ENCODE measurements around the gene ZNF587B. TPM values are rescaled to one million over a fixed set of nuclear protein-coding genes. Genes with fewer than 3 reads are reported as not detected.
A peak's percentile ranks its signal among the peaks of the same experiment; 100 is the strongest.
"Not testable (repeated sequence)": the region's sequence is repeated elsewhere in the genome, so short reads cannot be mapped to it uniquely, and the experiment has no call there.

The ZNF587B gene
- total RNA-seq (2014; rRNA removed; shearing (Covaris generic)) = 7.6 and 12.5 TPM in 2 replicates
- polyA plus RNA-seq (2014; cell fraction: nucleus; rRNA removed) = 22.3 and 27.4 TPM in 2 replicates

- no peak for DNase-seq (ENCODE audit: extremely low read depth, low read depth)
These were observed at the start of gene ZNF587B for GRCh38 chr19:57830071-57830602. Gene ZNF587B (plus strand): TSS chr19:57830299. CDS start chr19:57830529, 230 bp downstream.

DNA sequence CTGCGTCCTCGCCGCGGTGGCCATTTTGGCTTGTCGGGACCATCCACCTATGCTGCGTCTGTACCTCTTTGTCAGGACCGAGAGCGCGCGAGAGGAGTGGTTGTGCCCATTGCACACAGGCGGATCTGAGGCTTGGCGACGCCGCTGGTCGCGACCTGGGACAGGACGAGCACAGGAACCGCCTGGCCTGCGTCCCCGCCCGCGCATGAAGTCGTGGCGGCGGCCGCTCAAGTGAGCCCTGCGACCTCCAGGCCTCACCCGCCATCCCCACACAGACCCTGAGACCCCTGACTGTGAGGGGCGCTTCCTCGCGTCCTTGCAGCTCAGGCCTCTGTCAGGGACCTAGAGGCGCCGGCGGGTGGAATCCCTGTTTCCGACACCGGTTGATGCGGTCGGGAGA is 43.8 kb upstream of the ZNF587B start:
- DNase-seq (ENCODE audit: extremely low read depth, low read depth) = no peak

GRCh38 chr19:57786906-57787305 is 43.2 kb upstream of the ZNF587B start:
- no peak for DNase-seq (ENCODE audit: extremely low read depth, low read depth)

DNA sequence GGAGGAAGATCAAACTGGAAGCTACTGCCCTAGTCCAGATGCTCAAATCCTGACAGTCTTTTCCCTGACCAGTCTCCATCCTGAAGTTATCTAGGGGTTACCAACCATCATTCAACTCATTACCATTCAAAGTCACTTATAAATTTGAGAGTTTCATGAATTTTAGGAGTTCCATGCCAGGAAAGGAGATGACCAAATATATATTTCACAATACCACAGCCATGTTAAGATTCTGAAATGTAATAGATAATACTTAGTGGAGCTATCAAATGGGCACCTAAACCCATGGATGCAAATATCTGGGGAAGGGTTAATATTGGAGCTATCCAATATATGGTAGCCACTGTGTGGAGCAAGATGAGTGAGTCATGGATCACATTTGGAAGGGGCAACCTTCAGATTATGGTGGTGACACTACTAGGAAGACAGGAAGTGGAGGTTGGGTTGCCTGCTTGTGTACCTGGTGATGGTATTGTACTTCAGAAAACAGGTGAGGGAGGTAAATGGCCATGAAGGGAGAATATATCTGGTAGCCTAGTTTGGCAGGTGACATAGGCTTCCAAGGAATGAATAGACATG is 41.9 kb upstream of the ZNF587B start:
- DNase-seq (ENCODE audit: extremely low read depth, low read depth) = no peak

- DNase-seq (ENCODE audit: extremely low read depth, low read depth) = no peak
These were observed 40.8 kb upstream of the ZNF587B start for GRCh38 chr19:57789288-57789687.

DNA sequence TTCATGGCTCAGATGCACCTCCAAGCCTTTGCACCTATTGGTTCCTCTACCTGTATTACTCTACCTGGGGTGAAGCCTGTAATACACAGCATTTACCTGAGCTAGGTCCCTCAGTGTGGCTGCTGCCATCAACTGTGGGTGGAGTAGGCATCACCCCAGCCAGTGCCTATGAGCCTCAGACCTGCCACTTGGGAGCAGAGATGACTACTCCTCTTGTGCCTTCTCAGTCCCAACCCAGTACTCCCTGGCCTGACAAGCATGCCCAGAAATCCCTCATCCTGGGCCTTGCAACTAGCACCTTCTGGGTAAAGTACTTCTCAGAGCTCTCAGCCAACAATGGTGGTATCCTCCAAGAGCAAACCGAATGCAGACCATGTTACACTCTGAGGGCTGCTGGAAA is 33.5 kb upstream of the ZNF587B start:
- DNase-seq (ENCODE audit: extremely low read depth, low read depth) = not testable (repeated sequence)

- DNase-seq (ENCODE audit: extremely low read depth, low read depth) = no peak
These were observed 29.4 kb upstream of the ZNF587B start for GRCh38 chr19:57800696-57801095.

DNA sequence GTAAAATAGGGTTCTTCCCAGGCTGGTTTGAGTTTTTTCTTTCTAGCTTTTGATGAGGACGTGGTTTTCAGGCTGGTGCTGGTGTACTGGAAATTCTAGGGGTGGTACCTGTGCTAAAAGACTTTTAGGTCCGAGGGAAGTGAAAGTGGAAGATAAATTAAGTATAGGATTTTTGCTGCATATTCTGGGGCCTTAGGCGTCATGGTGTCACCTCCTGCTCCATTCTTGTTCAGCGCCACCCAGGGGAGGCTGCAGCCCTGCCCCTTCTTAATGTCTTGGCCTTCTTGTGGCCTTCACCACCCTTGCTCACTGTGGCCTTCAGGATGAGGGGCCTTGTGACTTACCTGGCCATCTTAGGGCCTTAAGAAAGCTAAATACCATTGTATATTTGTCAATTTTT is 27.8 kb upstream of the ZNF587B start:
- DNase-seq (ENCODE audit: extremely low read depth, low read depth) = no peak

- DNase-seq (ENCODE audit: extremely low read depth, low read depth) = no peak
These were observed 26.9 kb upstream of the ZNF587B start for GRCh38 chr19:57803265-57803593.

GRCh38 chr19:57803594-57804325 is 26.3 kb upstream of the ZNF587B start:
- no peak for DNase-seq (ENCODE audit: extremely low read depth, low read depth)

- DNase-seq (ENCODE audit: extremely low read depth, low read depth) = no peak
These were observed 22.6 kb upstream of the ZNF587B start for GRCh38 chr19:57807541-57807940.

DNA sequence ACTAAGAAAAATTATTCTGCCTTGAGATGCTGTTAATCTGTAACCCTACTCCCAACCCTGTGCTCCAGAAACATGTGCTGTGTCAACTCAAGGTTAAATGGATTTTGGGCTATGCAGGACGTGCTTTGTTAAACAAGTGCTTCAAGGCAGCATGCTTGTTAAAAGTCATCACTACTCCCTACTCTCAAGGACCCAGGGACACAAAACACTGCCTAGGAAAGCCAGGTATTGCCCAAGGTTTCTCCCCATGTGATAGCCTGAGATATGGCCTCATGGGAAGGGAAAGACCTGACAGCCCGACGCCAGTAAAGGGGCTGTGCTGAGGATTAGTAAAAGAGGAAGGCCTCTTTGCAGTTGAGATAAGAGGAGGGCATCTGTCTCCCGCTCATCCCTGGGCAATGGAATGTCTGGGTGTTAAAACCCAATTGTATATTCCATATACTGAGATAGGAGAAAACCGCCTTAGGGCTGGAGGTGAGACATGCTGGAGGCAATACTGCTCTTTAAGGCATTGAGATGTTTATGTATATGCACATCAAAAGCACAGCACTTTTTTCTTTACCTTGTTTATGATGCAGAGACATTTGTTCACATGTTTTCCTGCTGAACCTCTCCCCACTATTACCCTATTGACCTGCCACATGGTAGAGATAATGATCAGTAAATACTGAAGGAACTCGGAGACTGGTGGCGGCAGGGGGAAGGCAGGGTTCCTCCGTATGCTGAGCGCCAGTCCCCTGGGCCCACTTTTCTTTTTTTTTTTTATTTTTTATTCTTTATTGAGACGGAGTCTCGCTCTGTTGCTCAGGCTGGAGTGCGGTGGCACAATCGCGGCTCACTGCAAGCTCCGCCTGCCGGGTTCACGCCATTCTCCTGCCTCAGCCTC is 19.4 kb upstream of the ZNF587B start:
- DNase-seq (ENCODE audit: extremely low read depth, low read depth) = not testable (repeated sequence)

DNA sequence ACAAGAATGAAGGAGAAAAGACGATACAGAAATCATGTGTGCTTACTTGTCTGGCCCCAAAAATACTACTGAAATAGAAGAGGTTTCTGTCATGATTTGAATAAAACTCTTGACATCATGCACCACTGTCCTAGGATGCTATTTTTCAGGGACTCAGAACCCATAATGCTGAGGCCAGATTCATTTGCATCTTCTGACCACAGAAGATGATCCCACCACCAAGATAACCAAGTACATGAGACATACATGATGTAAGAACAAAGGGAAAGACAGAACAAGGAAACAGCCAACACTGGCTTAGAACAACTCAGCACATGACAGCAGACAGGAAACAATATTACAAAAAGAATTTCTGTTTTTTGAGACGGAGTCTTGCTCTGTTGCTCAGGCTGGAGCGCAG is 17.9 kb upstream of the ZNF587B start:
- DNase-seq (ENCODE audit: extremely low read depth, low read depth) = no peak

DNA sequence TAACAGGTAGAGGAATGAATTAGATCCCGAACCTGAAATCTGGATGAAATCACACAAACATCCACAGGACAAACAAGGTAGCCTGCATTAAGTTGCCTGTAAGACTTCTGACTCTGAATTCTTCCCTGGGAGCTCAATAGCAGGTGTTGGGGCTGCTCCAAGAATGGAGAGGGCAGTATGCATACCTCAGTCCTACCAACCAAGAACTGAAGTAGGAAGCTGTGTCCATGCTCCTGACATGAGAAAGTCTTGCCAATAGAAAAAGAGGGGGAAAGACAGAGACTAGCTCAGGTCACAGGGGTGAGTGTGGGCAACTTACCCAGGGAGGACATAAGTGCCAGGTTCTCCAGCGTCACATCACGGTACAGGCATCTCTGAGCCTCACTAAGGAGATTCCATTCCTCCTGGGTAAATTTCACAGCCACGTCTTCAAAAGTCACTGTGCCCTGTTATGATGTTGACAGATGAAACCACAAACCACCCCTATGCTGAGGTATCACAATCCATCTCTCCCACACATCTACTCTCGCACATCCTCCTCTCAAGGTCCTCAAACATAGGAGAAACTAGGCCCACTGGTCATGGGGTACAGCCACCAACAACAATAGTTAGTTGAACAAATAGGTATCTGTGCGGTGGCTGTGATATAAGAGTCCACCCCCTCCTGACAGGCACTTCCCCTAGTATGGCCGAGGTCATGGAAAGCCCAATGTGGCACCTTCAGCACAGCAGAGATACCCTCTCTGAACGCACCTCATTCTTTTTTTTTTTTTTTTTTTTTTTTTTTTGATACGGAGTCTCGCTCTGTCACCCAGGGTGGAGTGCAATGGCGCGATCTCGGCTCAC is 16.9 kb upstream of the ZNF587B start:
- not testable (repeated sequence) for DNase-seq (ENCODE audit: extremely low read depth, low read depth)

DNA sequence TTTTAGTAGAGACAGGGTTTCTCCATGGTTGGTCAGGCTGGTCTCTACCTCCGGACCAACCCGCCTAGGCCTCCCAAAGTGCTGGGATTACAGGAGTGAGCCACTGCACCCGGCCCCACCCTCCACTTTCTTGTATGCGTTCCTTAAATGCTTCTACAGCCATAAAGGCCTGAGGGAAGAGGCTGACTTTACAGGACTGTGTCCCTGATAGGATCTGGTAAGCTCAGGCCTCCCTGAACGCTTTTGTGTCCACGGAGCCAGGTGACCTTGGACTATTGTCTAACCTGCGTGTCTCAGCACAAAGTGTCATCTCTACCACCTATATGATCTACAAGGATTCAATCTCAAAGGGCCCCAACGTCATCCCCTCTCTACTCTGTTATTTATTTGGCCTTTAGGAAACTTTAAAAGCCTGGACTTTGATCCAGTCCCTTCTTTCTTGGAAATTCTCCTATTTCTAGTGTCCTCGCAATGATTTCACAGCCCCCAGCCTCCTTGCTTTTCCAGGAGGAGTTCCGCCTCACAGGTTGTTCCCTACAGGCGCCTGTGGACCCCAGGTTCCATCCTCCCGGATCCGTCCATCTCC is 16.1 kb upstream of the ZNF587B start:
- no peak for DNase-seq (ENCODE audit: extremely low read depth, low read depth)

DNA sequence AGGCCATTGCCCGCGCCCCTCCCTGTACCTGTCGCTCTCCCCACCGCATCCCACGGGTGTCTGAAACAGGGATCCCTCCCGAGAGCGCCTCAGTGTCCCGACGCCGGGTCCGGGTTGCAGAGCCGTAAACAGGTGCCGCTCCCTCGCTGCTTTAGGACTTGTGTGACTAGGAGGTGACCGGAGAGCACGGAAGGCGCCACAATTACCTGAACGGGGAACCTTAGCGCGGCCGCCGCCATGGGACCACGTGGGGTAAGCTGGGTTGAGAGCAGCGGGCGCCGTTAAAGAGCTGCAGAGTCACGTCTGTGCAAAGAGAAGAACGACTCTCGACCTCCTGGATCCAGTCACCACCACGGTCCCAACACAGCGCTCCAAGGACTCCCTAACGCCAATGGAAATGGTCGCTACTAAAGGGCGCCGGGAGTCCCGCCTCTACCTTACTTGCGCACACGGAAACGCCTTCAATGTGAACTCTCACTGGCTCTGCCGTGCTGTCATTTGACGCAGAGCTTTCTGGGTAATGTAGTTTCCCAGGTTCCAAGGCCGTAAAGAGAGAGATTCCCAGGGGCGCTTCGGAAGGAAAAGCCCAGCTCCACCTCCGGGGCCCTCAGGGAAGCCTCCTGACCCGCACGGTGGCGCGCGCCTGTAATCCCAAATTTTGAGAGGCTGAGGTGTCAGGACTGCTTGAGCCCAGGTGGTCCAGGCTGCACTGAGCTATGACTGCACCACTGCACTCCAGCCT is 15.4 kb upstream of the ZNF587B start, which contains the start of gene ZNF552:
Gene ZNF552, minus strand, starts transcription at position 409 of the 742 bp plus-strand sequence. Its CDS starts 170 bp downstream, at position 239.
- peak; percentile 86 for DNase-seq (ENCODE audit: extremely low read depth, low read depth)

DNA sequence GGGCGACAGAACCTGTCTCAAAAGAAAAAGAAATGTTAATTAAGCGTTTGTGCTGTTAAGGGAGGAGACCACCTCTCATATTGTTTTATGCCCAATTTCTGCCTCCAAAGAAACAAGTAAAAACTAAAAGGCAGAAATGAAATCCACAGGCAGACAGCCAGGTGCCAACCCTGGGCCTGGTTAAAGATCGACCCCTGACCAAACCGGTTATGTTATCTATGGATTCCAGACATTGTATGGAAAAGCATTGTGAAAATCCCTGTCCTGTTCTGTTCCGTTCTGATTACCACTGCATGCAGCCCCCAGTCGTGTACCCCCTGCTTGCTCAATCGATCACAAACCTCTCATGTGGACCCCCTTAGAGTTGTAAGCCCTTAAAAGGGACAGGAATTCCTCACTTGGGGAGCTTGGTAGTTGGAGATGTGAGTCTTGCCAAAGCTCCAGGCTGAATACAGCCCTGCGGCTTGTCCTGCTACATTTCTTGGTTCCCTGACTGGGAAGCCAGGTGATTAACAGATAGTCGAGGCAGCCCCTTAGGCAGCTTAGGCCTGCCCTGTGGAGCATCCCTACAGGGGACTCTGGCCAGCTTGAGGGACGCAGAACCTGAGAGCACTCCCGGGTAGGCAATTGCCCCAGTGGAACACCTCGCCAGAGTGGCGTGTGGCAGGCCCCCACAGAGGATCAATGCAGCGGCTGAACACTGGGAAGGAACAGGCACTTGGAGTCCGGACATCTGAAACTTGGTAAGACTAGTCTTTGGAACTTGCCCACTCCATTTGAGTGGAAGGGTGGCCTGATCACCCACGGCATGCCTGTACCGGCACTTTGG is 14.6 kb upstream of the ZNF587B start:
- no peak for DNase-seq (ENCODE audit: extremely low read depth, low read depth)

DNA sequence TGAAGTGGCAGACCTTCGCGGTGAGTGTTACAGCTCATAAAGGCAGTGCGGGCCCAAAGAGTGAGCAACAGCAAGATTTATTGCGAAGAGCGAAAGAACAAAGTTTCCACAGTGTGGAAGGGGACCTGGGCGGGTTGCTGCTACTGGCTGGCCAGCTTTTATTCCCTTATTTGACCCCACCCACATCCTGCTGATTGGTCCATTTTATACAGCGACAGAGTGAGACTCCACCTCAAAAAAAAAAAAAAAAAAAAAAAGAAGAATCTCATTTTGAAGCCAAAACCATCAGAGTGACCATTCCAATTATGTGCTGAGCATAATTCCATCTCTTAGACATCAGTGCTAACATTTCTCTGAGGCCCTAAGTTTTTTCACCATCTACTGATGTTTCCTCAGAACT is 13.4 kb upstream of the ZNF587B start:
- DNase-seq (ENCODE audit: extremely low read depth, low read depth) = no peak
